IMR-90 (cell line): ENCODE measurements around the gene CHRNB4. TPM values are rescaled to one million over a fixed set of nuclear protein-coding genes. Genes with fewer than 3 reads are reported as not detected.

Source experiments
- ATAC-seq: fragments of 200-7000 bp; cut with Tn5 transposase; 2 replicates; pipeline ENCODE4 v1.9.1; 2020; ENCODE audit warnings: low read depth, mild to moderate bottlenecking, moderate library complexity
- BruUV-seq: library from RNA; stranded (reverse); fragments of 400-500 nt; replicated peaks from 2 replicates; lab custom pipeline; 2021; lab: Mats Ljungman, UMichigan
- CTCF ChIA-PET: fragments of 300-600 bp; formaldehyde crosslinking; extraction: SDS; loops from one replicate; lab custom pipeline; 2021; ENCODE audit warnings: antibody characterized with exemption; lab: Yijun Ruan, JAX
- POLR2A ChIA-PET: fragments of 300-600 bp; sonication (Branson Sonifier 250); formaldehyde crosslinking; loops from one replicate; lab custom pipeline; 2022; ENCODE audit warnings: antibody characterized with exemption; ENCODE audit not compliant: unreplicated experiment; lab: Charles Lee
- DNase-seq: peaks from one replicate; pipeline ENCODE4 v3.0.0; 2013
- H2AFZ ChIP-seq: replicated peaks from 2 replicates; pipeline ENCODE3; 2013; ENCODE audit warnings: low read length, mild to moderate bottlenecking; ENCODE audit not compliant: poor library complexity
- H2AK5ac ChIP-seq: 2 replicates; pipeline ENCODE4 v1.6.1; 2013; ENCODE audit warnings: low read depth, low read length, inconsistent platforms
- H2AK9ac ChIP-seq: replicated peaks from 2 replicates; pipeline ENCODE3; 2013; ENCODE audit warnings: mild to moderate bottlenecking, low read depth, low read length, moderate library complexity; ENCODE audit not compliant: poor library complexity
- H2BK120ac ChIP-seq: 2 replicates; pipeline ENCODE4 v1.6.1; 2013; ENCODE audit warnings: low read depth, low read length, inconsistent platforms
- H2BK15ac ChIP-seq: 3 replicates; pipeline ENCODE4 v1.6.1; 2013; ENCODE audit warnings: low read depth, low read length, inconsistent platforms
- H2BK20ac ChIP-seq: 2 replicates; pipeline ENCODE4 v1.6.1; 2013; ENCODE audit warnings: low read depth, mild to moderate bottlenecking, inconsistent platforms, low read length, moderate library complexity
- H2BK5ac ChIP-seq: 2 replicates; pipeline ENCODE4 v1.6.1; 2013; ENCODE audit warnings: mild to moderate bottlenecking, low read depth, low read length, inconsistent platforms; ENCODE audit not compliant: poor library complexity, severe bottlenecking
- H3K14ac ChIP-seq: replicated peaks from 2 replicates; pipeline ENCODE4 v1.6.1; 2013; ENCODE audit warnings: low read depth, low read length, inconsistent platforms
- H3K18ac ChIP-seq: 2 replicates; pipeline ENCODE4 v1.6.1; 2013; ENCODE audit warnings: low read depth, low read length, control low read depth
- H3K23ac ChIP-seq: 2 replicates; pipeline ENCODE4 v1.6.1; 2013; ENCODE audit warnings: low read depth, low read length, inconsistent platforms
- H3K27ac ChIP-seq: 2 replicates; pipeline ENCODE4 v1.5.1; 2013; ENCODE audit warnings: mild to moderate bottlenecking, control low read depth, low read length; ENCODE audit not compliant: insufficient read depth
- H3K27me3 ChIP-seq: 2 replicates; pipeline ENCODE4 v1.6.1; 2013; ENCODE audit warnings: low read length; ENCODE audit not compliant: control insufficient read depth, insufficient read depth
- H3K36me3 ChIP-seq: 2 replicates; pipeline ENCODE4 v1.6.1; 2013; ENCODE audit warnings: low read length, mixed read lengths; ENCODE audit not compliant: control insufficient read depth, insufficient read depth
- H3K4ac ChIP-seq: 2 replicates; pipeline ENCODE4 v1.6.1; 2013; ENCODE audit warnings: low read depth, low read length, inconsistent platforms
- H3K4me1 ChIP-seq: 2 replicates; pipeline ENCODE4 v1.6.1; 2013; ENCODE audit warnings: low read length, mixed read lengths; ENCODE audit not compliant: control insufficient read depth, insufficient read depth
- H3K4me2 ChIP-seq: 2 replicates; pipeline ENCODE4 v1.6.1; 2013; ENCODE audit warnings: low read depth, mild to moderate bottlenecking, control low read depth, low read length, moderate library complexity
- H3K4me3 ChIP-seq: 2 replicates; pipeline ENCODE4 v1.5.1; 2013; ENCODE audit warnings: low read depth, mild to moderate bottlenecking, control low read depth, low read length, moderate library complexity; ENCODE audit not compliant: insufficient read depth
- H3K56ac ChIP-seq: 2 replicates; pipeline ENCODE4 v1.6.1; 2013; ENCODE audit warnings: low read length, inconsistent platforms; ENCODE audit not compliant: insufficient read depth; ENCODE audit errors: extremely low read depth
- H3K79me1 ChIP-seq, 2 experiments: 2 replicates each; pipeline ENCODE4 v1.6.1; 2013; ENCODE audit warnings: low read length in 2 of 2, inconsistent platforms in 1 of 2, low read depth in 1 of 2
- H3K9ac ChIP-seq: 2 replicates; pipeline ENCODE4 v1.6.1; 2013; ENCODE audit warnings: low read depth, low read length, control low read depth
- H3K9me1 ChIP-seq: 2 replicates; pipeline ENCODE4 v1.6.1; 2013; ENCODE audit warnings: low read length, inconsistent platforms; ENCODE audit not compliant: insufficient read depth
- H3K9me3 ChIP-seq: 2 replicates; pipeline ENCODE4 v1.6.1; 2013; ENCODE audit warnings: low read length; ENCODE audit not compliant: control insufficient read depth, insufficient read depth
- H4K20me1 ChIP-seq: 2 replicates; pipeline ENCODE4 v1.6.1; 2013; ENCODE audit warnings: low read length, inconsistent platforms; ENCODE audit not compliant: insufficient read depth
- H4K5ac ChIP-seq: 2 replicates; pipeline ENCODE4 v1.6.1; 2013; ENCODE audit warnings: mild to moderate bottlenecking, low read depth, low read length, control low read depth
- H4K8ac ChIP-seq, 2 experiments: 2 replicates each; pipeline ENCODE4 v1.6.1; 2013; ENCODE audit warnings: low read depth in 2 of 2, low read length in 2 of 2, control low read depth in 1 of 2, inconsistent platforms in 1 of 2
- H4K91ac ChIP-seq: 2 replicates; pipeline ENCODE4 v1.6.1; 2013; ENCODE audit warnings: low read depth, low read length, inconsistent platforms; ENCODE audit not compliant: insufficient read depth
- FOS ChIP-seq: fragments of 150-350 bp; IDR thresholded peaks from 2 replicates; pipeline ENCODE4 v1.6.1; 2016; ENCODE audit warnings: low read depth, low read length
- MAFK ChIP-seq: IDR thresholded peaks from 2 replicates; pipeline ENCODE4 v1.6.1; 2012; ENCODE audit warnings: low read depth, low read length, improper control_type of control experiment
- MAZ ChIP-seq: IDR thresholded peaks from 2 replicates; pipeline ENCODE4 v1.6.1; 2012; ENCODE audit warnings: low read depth, mild to moderate bottlenecking, low read length, improper control_type of control experiment, moderate library complexity, borderline replicate concordance
- MXI1 ChIP-seq: IDR thresholded peaks from 2 replicates; pipeline ENCODE4 v1.6.1; 2012; ENCODE audit warnings: low read depth, mild to moderate bottlenecking, low read length, moderate library complexity, borderline replicate concordance
- NFE2L2 ChIP-seq: fragments of 150-350 bp; IDR thresholded peaks from 2 replicates; pipeline ENCODE4 v1.6.1; 2016; ENCODE audit warnings: low read depth, mild to moderate bottlenecking, low read length
- POLR2A ChIP-seq: IDR thresholded peaks from 2 replicates; pipeline ENCODE4 v1.6.1; 2012; ENCODE audit warnings: mild to moderate bottlenecking, low read depth, low read length
- RCOR1 ChIP-seq: IDR thresholded peaks from 2 replicates; pipeline ENCODE4 v1.6.1; 2012; ENCODE audit warnings: mild to moderate bottlenecking, low read length, improper control_type of control experiment; ENCODE audit not compliant: insufficient replicate concordance
- RFX5 ChIP-seq: IDR thresholded peaks from 2 replicates; pipeline ENCODE4 v1.8.0; 2012; ENCODE audit warnings: low read depth, mild to moderate bottlenecking, low read length, moderate library complexity
- SMC3 ChIP-seq: fragments of 150-350 bp; IDR thresholded peaks from 2 replicates; pipeline ENCODE4 v1.6.1; 2016; ENCODE audit warnings: low read depth, mild to moderate bottlenecking, antibody characterized with exemption, low read length, moderate library complexity
- WGBS, 2 experiments: methylation state at CpG; one replicate each; pipeline versions ENCODE4 v1.1.5 to v1.1.7; 2013; ENCODE audit warnings: missing lambda C conversion rate in 2 of 2; ENCODE audit not compliant: insufficient read length in 1 of 2; ENCODE audit errors: extremely low coverage in 2 of 2; 5-methylcytosine and 5-hydroxymethylcytosine counted together
- dilution Hi-C: fragments of 300-500 bp; cut with HindIII; formaldehyde crosslinking; loops from one replicate; pipeline ENCODE4 v1.14.3; 2018; ENCODE audit warnings: low sequenced_read_pairs; ENCODE audit not compliant: unreplicated experiment
- in situ Hi-C: fragments of 300-500 bp; cut with MboI; formaldehyde crosslinking; loops from 3 replicates; pipeline ENCODE4 v1.14.3; 2019; ENCODE audit warnings: low sequenced_read_pairs, inconsistent platforms, mixed read lengths
- intact Hi-C: fragments of 100-400 bp; cut with micrococcal nuclease; formaldehyde crosslinking; loops from 2 replicates; pipeline ENCODE4 v1.10.0; 2022
- polyA plus RNA-seq, 3 experiments: library from polyadenylated mRNA; depleted of rRNA; stranded (reverse); fragments of >200 nt; gene quantifications; 2 replicates each; pipeline ENCODE4 v1.2.3, GENCODE V29; 2012; ENCODE audit warnings: low replicate concordance in 1 of 3
- total RNA-seq: library from RNA; depleted of rRNA; stranded (reverse); fragments of >200 nt; gene quantifications from 2 replicates; pipeline ENCODE4 v1.2.3, GENCODE V29; 2012
- TF ChIP-seq, protein P1 (sequence below): conservative IDR thresholded peaks from 2 replicates; pipeline ENCODE4 v1.5.1; 2012; ENCODE audit warnings: mild to moderate bottlenecking, low read depth, low read length, improper control_type of control experiment

Gene CHRNB4
- total and polyA plus RNA-seq, 2 of the 4 experiments (the other 2 are of a cell fraction) = not detected

DNA sequence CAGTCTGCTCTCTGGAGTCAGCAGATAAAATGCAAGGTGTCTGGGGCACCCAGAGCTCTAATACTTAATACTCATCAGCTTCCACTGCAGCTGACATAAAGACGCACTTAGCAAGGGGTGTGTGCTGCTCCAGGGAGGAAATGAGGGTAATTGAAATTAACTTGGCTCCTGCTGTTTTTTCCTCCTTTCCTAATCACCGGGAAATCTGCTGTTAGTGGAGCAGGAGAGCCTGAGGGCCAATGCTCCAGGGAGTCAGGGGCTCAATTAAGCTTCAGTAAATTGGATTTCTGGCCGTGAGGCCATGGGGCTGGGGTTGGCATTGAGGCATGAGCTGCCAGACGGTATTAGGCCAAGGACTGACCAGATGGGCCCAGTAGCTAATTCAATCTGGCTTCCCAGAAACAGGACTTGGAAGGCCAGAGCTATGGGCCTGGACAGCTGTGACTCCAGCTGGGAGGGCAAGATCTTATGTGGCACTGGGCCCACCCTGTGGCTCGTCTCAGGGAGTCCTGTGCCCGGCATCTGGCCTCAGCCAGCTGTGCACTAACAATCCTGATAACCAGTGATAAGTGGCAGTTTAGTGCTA is 30.7 kb upstream of the CHRNB4 start:
- Histone ChIP-seq H3K14ac (no peak overlapping the region), H4K5ac (no peak overlapping the region), H3K4me1 (no peaks in the 10 kb centered on the region), H3K18ac (no peak overlapping the region), H2AFZ (no peak overlapping the region), H3K23ac (no peak overlapping the region), H3K56ac (no peak overlapping the region), H2BK15ac (no peak overlapping the region), H3K4me2 (no peak overlapping the region), H3K36me3 (no peaks in the 10 kb centered on the region), H3K9ac (no peak overlapping the region), H3K9me3 (no peaks in the 10 kb centered on the region), H3K4me3 (no peak overlapping the region), H2AK5ac (no peak overlapping the region), H2BK120ac (no peak overlapping the region), H2AK9ac (no peak overlapping the region), H4K20me1 (no peaks in the 10 kb centered on the region), H3K79me1 (no peaks in the 10 kb centered on the region), H2BK20ac (no peak overlapping the region), H3K27me3 (peaks cover 23% of the 10 kb centered on the region), H3K4ac (no peak overlapping the region), H3K27ac (no peak overlapping the region), H4K91ac (no peak overlapping the region), H4K8ac (no peak overlapping the region), H2BK5ac (no peak overlapping the region), H3K9me1 (no peaks in the 10 kb centered on the region)
- no peak for DNase-seq
- intact Hi-C loops (no loop called here), in situ Hi-C loops (no loop called here), dilution Hi-C loops (no loop called here)
- ChIA-PET CTCF (no interaction called here), POLR2A (no interaction called here)
- TF ChIP-seq SMC3 = no peak
- no peak for TF ChIP-seq MAFK
- TF ChIP-seq MXI1 = no peak
- no peak for TF ChIP-seq RCOR1
- TF ChIP-seq FOS = no peak
- TF ChIP-seq RFX5 = no peak
- no peak for TF ChIP-seq NFE2L2
- TF ChIP-seq, protein P1, sequence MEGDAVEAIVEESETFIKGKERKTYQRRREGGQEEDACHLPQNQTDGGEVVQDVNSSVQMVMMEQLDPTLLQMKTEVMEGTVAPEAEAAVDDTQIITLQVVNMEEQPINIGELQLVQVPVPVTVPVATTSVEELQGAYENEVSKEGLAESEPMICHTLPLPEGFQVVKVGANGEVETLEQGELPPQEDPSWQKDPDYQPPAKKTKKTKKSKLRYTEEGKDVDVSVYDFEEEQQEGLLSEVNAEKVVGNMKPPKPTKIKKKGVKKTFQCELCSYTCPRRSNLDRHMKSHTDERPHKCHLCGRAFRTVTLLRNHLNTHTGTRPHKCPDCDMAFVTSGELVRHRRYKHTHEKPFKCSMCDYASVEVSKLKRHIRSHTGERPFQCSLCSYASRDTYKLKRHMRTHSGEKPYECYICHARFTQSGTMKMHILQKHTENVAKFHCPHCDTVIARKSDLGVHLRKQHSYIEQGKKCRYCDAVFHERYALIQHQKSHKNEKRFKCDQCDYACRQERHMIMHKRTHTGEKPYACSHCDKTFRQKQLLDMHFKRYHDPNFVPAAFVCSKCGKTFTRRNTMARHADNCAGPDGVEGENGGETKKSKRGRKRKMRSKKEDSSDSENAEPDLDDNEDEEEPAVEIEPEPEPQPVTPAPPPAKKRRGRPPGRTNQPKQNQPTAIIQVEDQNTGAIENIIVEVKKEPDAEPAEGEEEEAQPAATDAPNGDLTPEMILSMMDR = no peak
- no peak for TF ChIP-seq MAZ
- no peak for TF ChIP-seq POLR2A
- BruUV-seq = no TSS peak
- 0% methylated on average over 2 of the region's 6 CpGs; no CpG with 5 or more reads in 1 of the 2 experiments for whole genome bisulfite sequencing, 2 experiments
- ATAC-seq = no peak
